Measurements from ENCODE around the gene MBNL2.

The MBNL2 gene

GRCh38 chr13:97407540-97407939, 185.4 kb downstream of the MBNL2 start:
- no peaks in the 10 kb centered on the region for H3K9me3 ChIP-seq

GRCh38 chr13:97408938-97409337, 186.8 kb downstream of the MBNL2 start:
- H3K27me3 ChIP-seq: 0 out of 2 replicates have a peak, but pooled peaks cover under 1% of the 10 kb centered on the region
- no peak for DNase-seq
- no peaks in the 10 kb centered on the region for H3K4me1 ChIP-seq
- no peaks in the 10 kb centered on the region for H3K36me3 ChIP-seq
- H3K4me3 ChIP-seq (ENCODE audit: low read depth, low read length): no peak overlapping the region
- no peak for TF ChIP-seq CTCF (IDR thresholded peaks at IDR 0.05; ENCODE audit: low read depth, low read length)
- no peaks in the 10 kb centered on the region for H3K9me3 ChIP-seq

More at GRCh38 chr13:97407540-97407939, 185.4 kb downstream of the MBNL2 start:
- no peak for DNase-seq
- H3K4me1 ChIP-seq: no peaks in the 10 kb centered on the region
- H3K27me3 ChIP-seq: 0 out of 2 replicates have a peak, but pooled peaks cover 3% of the 10 kb centered on the region
- H3K36me3 ChIP-seq: no peaks in the 10 kb centered on the region
- TF ChIP-seq CTCF (IDR thresholded peaks at IDR 0.05; ENCODE audit: low read depth, low read length): no peak
- H3K4me3 ChIP-seq (ENCODE audit: low read depth, low read length): no peak overlapping the region

- no peak overlapping the region for H3K4me3 ChIP-seq (ENCODE audit: low read depth, low read length)
- no peak for TF ChIP-seq CTCF (IDR thresholded peaks at IDR 0.05; ENCODE audit: low read depth, low read length)
- H3K9me3 ChIP-seq: no peaks in the 10 kb centered on the region
- no peak for DNase-seq
- H3K27me3 ChIP-seq: no peaks in the 10 kb centered on the region
- no peaks in the 10 kb centered on the region for H3K36me3 ChIP-seq
- no peaks in the 10 kb centered on the region for H3K4me1 ChIP-seq
Measured at GRCh38 chr13:97411984-97412383, 189.9 kb downstream of the MBNL2 start.

GRCh38 chr13:97413694-97414093, 191.6 kb downstream of the MBNL2 start:
- DNase-seq: no peak
- H3K4me1 ChIP-seq: no peaks in the 10 kb centered on the region
- H3K9me3 ChIP-seq: no peaks in the 10 kb centered on the region
- H3K4me3 ChIP-seq (ENCODE audit: low read depth, low read length): no peak overlapping the region
- no peaks in the 10 kb centered on the region for H3K27me3 ChIP-seq
- no peaks in the 10 kb centered on the region for H3K36me3 ChIP-seq
- no peak for TF ChIP-seq CTCF (IDR thresholded peaks at IDR 0.05; ENCODE audit: low read depth, low read length)

- H3K4me3 ChIP-seq (ENCODE audit: low read depth, low read length): no peak overlapping the region
- TF ChIP-seq CTCF (IDR thresholded peaks at IDR 0.05; ENCODE audit: low read depth, low read length): no peak
- H3K9me3 ChIP-seq: no peaks in the 10 kb centered on the region
- H3K4me1 ChIP-seq: no peaks in the 10 kb centered on the region; the same call in 1 of the 2 replicates
- H3K27me3 ChIP-seq: no peaks in the 10 kb centered on the region
- no peaks in the 10 kb centered on the region for H3K36me3 ChIP-seq
- no peak for DNase-seq
Measured at GRCh38 chr13:97414392-97414791, 192.3 kb downstream of the MBNL2 start.

- Histone ChIP-seq H3K9me3 (no peaks in the 10 kb centered on the region), H3K4me3 (ENCODE audit: low read depth, low read length) (no peak overlapping the region), H3K4me1 (peaks cover 6% of the 10 kb centered on the region), H3K27me3 (no peaks in the 10 kb centered on the region), H3K36me3 (no peaks in the 10 kb centered on the region)
- DNase-seq: no peak
- TF ChIP-seq CTCF (IDR thresholded peaks at IDR 0.05; ENCODE audit: low read depth, low read length): no peak
Measured at GRCh38 chr13:97417698-97418097, 195.6 kb downstream of the MBNL2 start.
